ENCODE measurements around the gene NCOR1. TPM values are rescaled to one million over a fixed set of nuclear protein-coding genes. Genes with fewer than 3 reads are reported as not detected.
A peak's percentile ranks its signal among the peaks of the same experiment; 100 is the strongest.

The NCOR1 gene
- total and polyA plus RNA-seq, 2 of the 13 experiments (the other 11 are each of a cell fraction or from before 2014, with no cell fraction given), result 57.0 to 71.7 TPM

DNA sequence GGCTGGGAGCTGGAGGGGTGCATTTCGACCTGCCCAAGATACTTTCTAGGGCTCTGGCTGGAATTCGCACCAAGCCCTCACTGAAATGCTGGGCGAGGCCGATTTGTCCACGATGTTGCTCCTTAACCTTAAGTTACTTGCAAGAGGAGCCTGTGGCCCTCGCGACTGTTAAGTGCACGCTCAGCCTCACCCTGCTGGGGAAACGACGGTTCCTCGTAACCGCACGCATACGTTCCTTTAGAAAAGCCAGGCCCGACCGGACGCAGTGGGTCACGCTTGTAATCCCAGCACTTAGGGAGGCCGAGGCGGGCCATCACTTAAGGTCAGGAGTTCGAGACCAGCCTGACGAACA lies 607 bp upstream of the NCOR1 start (continued):
- peak; percentile 50; the same call in 1 of the 2 replicates for TF ChIP-seq ZNF589 (CRISPR knock-in tag; conservative IDR thresholded peaks at IDR 0.05)
- TF ChIP-seq, protein P1, sequence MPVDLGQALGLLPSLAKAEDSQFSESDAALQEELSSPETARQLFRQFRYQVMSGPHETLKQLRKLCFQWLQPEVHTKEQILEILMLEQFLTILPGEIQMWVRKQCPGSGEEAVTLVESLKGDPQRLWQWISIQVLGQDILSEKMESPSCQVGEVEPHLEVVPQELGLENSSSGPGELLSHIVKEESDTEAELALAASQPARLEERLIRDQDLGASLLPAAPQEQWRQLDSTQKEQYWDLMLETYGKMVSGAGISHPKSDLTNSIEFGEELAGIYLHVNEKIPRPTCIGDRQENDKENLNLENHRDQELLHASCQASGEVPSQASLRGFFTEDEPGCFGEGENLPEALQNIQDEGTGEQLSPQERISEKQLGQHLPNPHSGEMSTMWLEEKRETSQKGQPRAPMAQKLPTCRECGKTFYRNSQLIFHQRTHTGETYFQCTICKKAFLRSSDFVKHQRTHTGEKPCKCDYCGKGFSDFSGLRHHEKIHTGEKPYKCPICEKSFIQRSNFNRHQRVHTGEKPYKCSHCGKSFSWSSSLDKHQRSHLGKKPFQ (CRISPR knock-in tag; IDR thresholded peaks at IDR 0.05; ENCODE audit: insufficient replicate concordance), result no peak
- 0 out of 2 replicates have a peak, but pooled peaks have one; percentile 60 for TF ChIP-seq CHCHD3 (CRISPR knock-in tag; IDR thresholded peaks at IDR 0.05)
- TF ChIP-seq CAMTA2 (CRISPR knock-in tag; IDR thresholded peaks at IDR 0.05; ENCODE audit: borderline replicate concordance), result peak; percentile 77; the same call in 1 of the 2 replicates
- TF ChIP-seq ARNT2 (CRISPR knock-in tag; IDR thresholded peaks at IDR 0.05; ENCODE audit: low read depth), result peak; percentile 18; the same call in 1 of the 2 replicates
- TF ChIP-seq, protein P2, sequence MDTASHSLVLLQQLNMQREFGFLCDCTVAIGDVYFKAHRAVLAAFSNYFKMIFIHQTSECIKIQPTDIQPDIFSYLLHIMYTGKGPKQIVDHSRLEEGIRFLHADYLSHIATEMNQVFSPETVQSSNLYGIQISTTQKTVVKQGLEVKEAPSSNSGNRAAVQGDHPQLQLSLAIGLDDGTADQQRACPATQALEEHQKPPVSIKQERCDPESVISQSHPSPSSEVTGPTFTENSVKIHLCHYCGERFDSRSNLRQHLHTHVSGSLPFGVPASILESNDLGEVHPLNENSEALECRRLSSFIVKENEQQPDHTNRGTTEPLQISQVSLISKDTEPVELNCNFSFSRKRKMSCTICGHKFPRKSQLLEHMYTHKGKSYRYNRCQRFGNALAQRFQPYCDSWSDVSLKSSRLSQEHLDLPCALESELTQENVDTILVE (CRISPR knock-in tag; IDR thresholded peaks at IDR 0.05), result 0 out of 2 replicates have a peak, but pooled peaks have one; percentile 4
- peak; percentile 39; the same call in 1 of the 2 replicates for TF ChIP-seq RNF2 (conservative IDR thresholded peaks at IDR 0.05; ENCODE audit: low read depth)
- no peak for TF ChIP-seq LCORL (IDR thresholded peaks at IDR 0.05)
- TF ChIP-seq LCORL (CRISPR knock-in tag; IDR thresholded peaks at IDR 0.05), result peak; percentile 31; the same call in 1 of the 2 replicates
- TF ChIP-seq, protein P3, sequence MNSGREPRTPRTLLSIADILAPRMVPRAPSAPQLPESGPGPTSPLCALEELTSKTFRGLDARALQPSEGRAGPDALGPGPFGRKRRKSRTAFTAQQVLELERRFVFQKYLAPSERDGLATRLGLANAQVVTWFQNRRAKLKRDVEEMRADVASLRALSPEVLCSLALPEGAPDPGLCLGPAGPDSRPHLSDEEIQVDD (CRISPR knock-in tag; IDR thresholded peaks at IDR 0.05; ENCODE audit: borderline replicate concordance), result no peak
- TF ChIP-seq, protein P4, sequence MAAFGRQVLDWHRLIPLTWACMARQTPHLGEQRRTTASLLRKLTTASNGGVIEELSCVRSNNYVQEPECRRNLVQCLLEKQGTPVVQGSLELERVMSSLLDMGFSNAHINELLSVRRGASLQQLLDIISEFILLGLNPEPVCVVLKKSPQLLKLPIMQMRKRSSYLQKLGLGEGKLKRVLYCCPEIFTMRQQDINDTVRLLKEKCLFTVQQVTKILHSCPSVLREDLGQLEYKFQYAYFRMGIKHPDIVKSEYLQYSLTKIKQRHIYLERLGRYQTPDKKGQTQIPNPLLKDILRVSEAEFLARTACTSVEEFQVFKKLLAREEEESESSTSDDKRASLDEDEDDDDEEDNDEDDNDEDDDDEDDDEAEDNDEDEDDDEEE (CRISPR knock-in tag; IDR thresholded peaks at IDR 0.05), result no peak
- TF ChIP-seq GATA4 (IDR thresholded peaks at IDR 0.05; ENCODE audit: borderline replicate concordance, low read depth), result no peak
- peak; percentile 70; the same call in 1 of the 2 replicates for TF ChIP-seq WIZ (CRISPR knock-in tag; IDR thresholded peaks at IDR 0.05)
- TF ChIP-seq KDM1A (CRISPR knock-in tag; IDR thresholded peaks at IDR 0.05), result no peak
- no peak for TF ChIP-seq CBX2 (IDR thresholded peaks at IDR 0.05; ENCODE audit: low read depth, low read length)
- TF ChIP-seq CBX2 (CRISPR knock-in tag; IDR thresholded peaks at IDR 0.05; ENCODE audit: low read depth), result no peak
- TF ChIP-seq KDM5B (CRISPR knock-in tag; IDR thresholded peaks at IDR 0.05; ENCODE audit: borderline replicate concordance), result peak; percentile 6; the same call in 1 of the 2 replicates
- TF ChIP-seq GZF1 (CRISPR knock-in tag; IDR thresholded peaks at IDR 0.05), result 0 out of 2 replicates have a peak, but pooled peaks have one; percentile 31
- TF ChIP-seq, protein P5, sequence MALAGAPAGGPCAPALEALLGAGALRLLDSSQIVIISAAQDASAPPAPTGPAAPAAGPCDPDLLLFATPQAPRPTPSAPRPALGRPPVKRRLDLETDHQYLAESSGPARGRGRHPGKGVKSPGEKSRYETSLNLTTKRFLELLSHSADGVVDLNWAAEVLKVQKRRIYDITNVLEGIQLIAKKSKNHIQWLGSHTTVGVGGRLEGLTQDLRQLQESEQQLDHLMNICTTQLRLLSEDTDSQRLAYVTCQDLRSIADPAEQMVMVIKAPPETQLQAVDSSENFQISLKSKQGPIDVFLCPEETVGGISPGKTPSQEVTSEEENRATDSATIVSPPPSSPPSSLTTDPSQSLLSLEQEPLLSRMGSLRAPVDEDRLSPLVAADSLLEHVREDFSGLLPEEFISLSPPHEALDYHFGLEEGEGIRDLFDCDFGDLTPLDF (CRISPR knock-in tag; IDR thresholded peaks at IDR 0.05), result 0 out of 2 replicates have a peak, but pooled peaks have one; percentile 3
- TF ChIP-seq ZNF468 (CRISPR knock-in tag; IDR thresholded peaks at IDR 0.05), result 0 out of 2 replicates have a peak, but pooled peaks have one; percentile 22
- TF ChIP-seq ZSCAN29 (CRISPR knock-in tag; conservative IDR thresholded peaks at IDR 0.05), result no peak
- TF ChIP-seq ZNF335 (CRISPR knock-in tag; IDR thresholded peaks at IDR 0.05), result 0 out of 2 replicates have a peak, but pooled peaks have one; percentile 56
- no peak for TF ChIP-seq GABPA (IDR thresholded peaks at IDR 0.05; ENCODE audit: low read depth, low read length)
- TF ChIP-seq GABPA (CRISPR knock-in tag; IDR thresholded peaks at IDR 0.05; ENCODE audit: low read depth), result no peak
- peak; percentile 32; the same call in 1 of the 2 replicates for TF ChIP-seq ZC3H13 (CRISPR knock-in tag; IDR thresholded peaks at IDR 0.05)
- TF ChIP-seq, protein P6, sequence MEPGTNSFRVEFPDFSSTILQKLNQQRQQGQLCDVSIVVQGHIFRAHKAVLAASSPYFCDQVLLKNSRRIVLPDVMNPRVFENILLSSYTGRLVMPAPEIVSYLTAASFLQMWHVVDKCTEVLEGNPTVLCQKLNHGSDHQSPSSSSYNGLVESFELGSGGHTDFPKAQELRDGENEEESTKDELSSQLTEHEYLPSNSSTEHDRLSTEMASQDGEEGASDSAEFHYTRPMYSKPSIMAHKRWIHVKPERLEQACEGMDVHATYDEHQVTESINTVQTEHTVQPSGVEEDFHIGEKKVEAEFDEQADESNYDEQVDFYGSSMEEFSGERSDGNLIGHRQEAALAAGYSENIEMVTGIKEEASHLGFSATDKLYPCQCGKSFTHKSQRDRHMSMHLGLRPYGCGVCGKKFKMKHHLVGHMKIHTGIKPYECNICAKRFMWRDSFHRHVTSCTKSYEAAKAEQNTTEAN (CRISPR knock-in tag; conservative IDR thresholded peaks at IDR 0.05), result peak; percentile 21; the same call in 1 of the 2 replicates
